ENCODE data around the gene MRPS14.
A peak's percentile ranks its signal among the peaks of the same experiment; 100 is the strongest.

- no peak for TF ChIP-seq EP300 (conservative IDR thresholded peaks at IDR 0.05; ENCODE audit: poor library complexity, severe bottlenecking)
- peak; percentile 71 for TF ChIP-seq CTCF (IDR thresholded peaks at IDR 0.05; ENCODE audit: poor library complexity, severe bottlenecking)
- no peak for TF ChIP-seq EZH2 (IDR thresholded peaks at IDR 0.05; ENCODE audit: borderline replicate concordance, insufficient read depth, low read length, poor library complexity, severe bottlenecking)
- peak; percentile 79 for TF ChIP-seq SMC3 (conservative IDR thresholded peaks at IDR 0.05; ENCODE audit: poor library complexity)
Measured at GRCh38 chr1:174982971-174983689, 40.1 kb downstream of the MRPS14 start.

All from neural cell (in vitro differentiated cells).